HG03064 (cell line): ENCODE measurements around the gene NCOR1.
A peak's percentile ranks its signal among the peaks of the same experiment; 100 is the strongest.

Experiments used
- ATAC-seq: cut with Tn5 transposase; IDR thresholded peaks from one replicate; pipeline ENCODE4 v1.9.1; 2021; ENCODE audit warnings: low read depth; ENCODE audit not compliant: unreplicated experiment

The NCOR1 gene

DNA sequence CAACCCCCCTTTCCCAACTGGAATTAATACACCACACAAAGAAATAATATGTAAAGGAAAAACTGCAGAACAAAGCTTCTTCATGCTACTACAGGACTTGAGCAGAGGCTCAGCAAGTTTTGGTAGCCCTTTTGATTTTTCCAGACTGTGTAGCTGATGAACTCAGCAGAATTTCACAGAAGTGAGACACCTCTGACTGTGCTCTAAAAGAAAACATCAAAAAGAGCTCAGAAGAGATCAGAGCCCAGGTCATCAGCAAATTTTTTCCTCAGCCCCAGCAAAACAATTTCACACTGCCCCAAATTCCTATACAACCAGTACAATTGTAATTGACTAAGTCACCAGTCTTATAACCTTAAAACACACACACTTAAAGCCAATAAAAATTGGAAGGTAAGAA, 177.7 kb downstream of the NCOR1 start:
- ATAC-seq: no peak

GRCh38 chr17:16036261-16036660, 179.1 kb downstream of the NCOR1 start:
- no peak for ATAC-seq

- no peak for ATAC-seq
Observed at GRCh38 chr17:16033729-16034349, 181.5 kb downstream of the NCOR1 start.

DNA sequence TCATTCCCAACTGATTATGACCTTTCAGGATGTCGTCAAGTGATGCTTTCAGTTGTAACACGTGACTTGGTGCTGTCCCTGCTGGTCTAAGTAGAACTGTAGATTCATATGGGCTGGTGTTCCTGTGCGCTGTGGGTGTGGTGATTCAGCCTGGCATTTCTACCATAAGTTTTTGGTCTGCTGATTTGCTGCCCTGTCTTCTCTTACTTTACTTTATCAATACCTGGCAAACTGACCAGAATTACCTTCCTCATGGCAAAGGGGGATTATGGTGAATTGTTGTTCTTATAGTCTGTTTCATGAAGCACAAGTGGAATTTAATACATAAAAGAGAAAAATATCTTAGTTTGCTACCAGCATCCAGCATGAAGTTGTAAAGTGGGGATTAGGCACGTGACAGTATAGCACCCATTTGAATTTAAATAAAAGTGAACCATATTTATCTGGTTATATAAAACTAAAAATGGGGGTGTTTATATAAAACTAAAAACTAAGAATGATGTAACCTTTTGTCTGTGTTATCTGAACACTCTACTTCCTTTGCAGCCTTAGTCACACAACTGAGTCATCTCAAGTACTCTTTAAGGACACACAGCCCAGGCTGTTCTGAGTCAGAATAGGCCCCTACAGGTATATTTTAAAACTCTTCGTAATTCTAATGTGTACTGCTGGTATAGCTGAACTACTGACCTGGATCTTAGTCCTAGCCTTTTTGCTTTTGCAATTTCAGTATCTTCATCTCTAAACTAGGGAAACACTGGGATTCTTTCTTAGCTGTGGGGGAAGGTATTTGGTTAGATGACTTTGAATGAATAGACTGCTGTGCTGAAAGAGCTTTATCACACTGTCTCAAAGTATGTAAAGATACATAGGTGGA, 187.4 kb downstream of the NCOR1 start:
- ATAC-seq: peak; percentile 77

GRCh38 chr17:16026895-16027294, 188.4 kb downstream of the NCOR1 start:
- ATAC-seq: no peak

DNA sequence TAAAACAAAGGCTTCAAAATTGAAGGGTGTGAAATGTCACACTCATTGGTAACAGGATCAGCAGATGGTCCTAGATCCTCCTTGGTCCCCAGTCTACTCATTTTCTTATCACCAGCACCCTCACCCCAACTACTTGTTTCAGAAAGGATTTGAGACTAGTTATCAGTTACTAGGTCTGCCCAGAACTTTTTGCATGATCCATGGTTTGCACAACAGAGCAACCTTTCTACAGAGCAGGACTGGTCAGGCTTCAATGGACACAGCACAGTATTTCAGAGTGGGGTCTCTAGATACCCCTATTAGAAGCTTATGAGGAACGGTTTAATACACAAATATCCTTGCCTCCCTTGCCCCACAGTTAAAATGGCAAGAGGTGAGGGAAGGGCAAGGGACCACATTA, 190.1 kb downstream of the NCOR1 start:
- no peak for ATAC-seq

DNA sequence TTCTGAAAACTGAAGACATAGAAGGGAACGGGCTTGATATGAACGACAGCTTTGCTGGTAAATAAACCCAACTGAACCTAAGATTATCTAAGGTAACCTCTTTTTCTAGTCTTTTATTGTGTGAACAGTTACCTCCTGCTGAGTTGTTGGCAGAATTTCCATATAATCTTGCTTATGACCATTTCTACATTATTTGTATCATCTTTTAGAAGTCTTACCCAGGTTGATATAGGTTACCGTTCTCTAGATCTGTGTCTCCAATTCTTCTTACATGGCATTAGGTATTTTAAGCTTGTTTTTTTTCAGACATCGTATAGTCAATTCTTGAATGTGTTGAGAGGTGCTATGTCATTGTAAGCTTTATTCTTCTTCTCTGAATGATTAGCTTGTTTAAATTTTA, 191.5 kb downstream of the NCOR1 start:
- ATAC-seq: no peak

DNA sequence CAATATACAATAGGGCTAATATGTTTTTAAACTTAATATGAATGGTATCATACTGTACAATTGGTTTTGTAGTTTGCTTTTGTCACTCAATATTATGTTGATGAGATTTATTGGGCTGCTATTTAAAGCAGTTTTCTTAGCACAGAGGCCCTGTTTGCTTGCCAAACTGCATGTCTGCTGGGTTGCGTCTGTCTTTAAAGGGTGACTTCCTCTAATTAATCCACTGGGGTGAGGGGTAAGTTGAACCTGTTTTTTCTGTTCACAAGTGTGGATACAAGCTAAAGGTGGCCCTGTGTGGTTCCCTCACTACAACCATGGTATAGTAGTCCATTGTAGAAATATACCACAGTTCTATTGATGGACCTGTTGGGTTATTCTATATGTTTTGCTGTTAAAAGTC, 196.0 kb downstream of the NCOR1 start:
- ATAC-seq: no peak

- ATAC-seq: no peak
Observed at GRCh38 chr17:16013943-16014407, 201.4 kb downstream of the NCOR1 start.

DNA sequence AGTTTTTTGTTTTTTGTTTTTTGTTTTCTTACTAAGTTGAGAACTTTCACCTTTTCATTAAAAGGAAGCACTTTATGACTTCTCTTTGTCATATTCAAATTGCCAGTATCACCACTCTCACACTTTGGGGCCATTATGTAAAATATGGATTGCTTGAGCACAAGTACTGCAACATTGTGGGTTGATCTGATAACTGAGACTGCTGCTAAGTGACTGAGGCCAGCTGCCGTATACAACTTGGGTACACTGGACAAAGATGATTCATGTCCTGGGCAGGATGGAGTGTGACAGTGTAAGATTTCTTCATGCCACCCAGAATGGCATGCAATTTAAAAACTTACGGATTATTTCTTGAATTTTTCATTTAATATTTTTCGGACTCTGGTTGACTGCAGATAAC, 207.9 kb downstream of the NCOR1 start:
- no peak for ATAC-seq

GRCh38 chr17:16005636-16006035, 209.7 kb downstream of the NCOR1 start:
- ATAC-seq: no peak

DNA sequence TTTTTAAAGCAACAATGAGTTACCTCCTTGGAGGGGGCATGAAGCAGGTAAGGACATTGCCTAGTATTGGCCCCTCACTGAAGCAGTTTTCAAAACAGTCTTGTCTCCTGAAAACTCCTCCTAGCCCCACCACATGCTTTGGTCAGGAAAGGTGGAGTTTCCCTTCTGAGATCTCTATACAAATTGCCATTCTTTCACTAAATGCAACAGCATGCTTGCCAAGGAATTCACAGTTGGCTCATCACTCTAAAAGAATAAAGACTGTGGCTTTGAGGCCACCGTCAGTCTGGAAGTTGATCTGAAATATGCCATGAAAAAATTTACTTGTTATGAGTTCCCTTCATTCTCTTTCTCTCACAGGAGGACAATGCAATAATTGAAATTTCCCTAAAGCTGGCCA, 211.5 kb downstream of the NCOR1 start:
- ATAC-seq: no peak

DNA sequence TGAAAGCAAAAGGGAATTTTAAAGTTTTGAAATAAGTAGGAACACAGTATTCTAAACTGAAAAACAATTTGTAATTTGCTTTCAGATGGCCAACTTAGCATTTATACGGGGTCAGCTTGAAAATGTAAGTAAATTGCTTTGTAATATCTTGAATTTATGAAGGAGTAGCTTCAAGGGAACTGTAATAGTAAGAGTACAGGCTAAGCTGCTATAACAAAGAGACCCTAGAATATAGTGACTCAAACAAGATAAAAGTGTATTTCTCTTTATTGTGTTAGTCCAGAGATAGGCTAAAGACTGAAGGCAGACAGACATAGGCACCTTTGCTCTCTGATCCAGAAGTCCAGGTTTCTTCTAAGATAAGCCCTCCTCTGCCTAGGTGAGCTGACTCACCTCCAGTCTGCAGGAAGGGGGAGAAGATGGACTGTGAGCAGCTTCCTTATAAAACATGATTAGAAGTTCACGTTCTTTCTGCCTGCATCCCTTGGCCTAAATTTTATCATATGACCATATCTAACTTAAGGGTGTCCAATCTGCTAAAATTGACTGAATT, 212.6 kb downstream of the NCOR1 start:
- no peak for ATAC-seq

DNA sequence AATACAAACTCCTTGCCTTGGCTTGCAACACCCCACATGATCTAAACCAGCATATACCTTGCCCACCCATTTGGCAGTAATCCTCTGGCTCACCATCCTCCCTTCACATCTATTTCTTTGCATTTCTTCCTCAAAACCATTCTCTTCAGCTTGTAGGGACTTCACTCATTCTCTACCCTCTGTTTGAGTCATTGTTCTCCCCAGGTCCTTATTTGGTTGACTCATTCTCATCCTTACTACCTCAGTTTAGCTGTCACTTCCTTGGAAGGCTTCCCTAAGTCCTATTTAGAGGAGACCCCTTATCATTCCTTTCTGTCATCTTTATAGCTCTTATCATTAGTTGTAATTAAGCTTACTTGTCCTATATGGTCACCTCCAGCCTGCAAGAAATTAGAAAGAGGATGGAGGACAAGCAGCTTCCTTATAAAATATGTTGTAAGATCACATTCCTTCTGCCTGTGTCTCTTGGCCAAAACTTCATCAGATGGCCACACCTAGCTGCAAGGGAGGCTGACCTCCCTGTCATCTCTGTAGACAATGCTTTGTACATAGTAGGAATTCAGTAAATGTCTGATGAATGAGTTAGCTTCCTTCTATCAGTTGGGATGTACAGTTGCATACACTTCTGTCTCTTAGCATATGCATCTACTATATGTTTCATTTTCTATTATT, 214.0 kb downstream of the NCOR1 start:
- no peak for ATAC-seq

DNA sequence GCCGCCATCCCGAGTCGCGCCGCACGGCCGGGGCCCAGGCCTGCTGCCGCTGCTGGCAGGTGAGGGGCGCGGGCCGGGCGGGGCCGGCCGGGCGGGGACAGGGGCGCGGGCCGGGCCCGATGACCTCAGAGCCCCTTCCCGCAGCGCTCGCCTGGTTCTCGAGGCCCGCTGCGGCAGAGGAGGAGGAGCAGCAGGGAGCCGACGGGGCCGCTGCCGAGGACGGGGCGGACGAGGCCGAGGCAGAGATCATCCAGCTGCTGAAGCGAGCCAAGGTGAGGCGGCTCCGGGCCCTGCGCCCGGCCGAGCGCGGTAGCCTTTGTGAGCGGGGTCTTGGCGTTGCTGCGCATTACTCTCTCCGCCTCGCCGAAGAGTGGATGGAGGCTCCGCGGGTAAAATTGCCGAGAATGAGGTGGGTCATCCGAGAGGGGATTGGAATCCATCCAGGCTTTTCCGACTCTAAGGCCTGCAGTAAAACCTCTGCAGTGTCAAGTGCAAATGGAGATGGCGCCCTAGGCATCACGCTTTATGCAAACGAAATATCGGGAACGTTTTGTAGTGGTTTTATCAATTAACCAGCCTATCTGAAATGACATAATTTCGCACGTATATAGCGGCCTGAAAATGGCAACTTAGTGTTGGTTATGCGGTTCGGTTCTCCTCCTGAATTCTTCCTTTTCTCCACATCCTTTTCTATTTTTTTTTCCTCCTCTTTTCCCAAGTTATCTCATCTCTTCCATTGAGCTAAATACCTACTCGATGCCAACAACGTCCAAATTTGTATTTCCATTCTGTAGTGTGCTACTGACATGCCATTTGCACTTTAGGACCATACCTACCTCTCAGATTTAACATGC, 215.1 kb downstream of the NCOR1 start:
- peak; percentile 30 for ATAC-seq

DNA sequence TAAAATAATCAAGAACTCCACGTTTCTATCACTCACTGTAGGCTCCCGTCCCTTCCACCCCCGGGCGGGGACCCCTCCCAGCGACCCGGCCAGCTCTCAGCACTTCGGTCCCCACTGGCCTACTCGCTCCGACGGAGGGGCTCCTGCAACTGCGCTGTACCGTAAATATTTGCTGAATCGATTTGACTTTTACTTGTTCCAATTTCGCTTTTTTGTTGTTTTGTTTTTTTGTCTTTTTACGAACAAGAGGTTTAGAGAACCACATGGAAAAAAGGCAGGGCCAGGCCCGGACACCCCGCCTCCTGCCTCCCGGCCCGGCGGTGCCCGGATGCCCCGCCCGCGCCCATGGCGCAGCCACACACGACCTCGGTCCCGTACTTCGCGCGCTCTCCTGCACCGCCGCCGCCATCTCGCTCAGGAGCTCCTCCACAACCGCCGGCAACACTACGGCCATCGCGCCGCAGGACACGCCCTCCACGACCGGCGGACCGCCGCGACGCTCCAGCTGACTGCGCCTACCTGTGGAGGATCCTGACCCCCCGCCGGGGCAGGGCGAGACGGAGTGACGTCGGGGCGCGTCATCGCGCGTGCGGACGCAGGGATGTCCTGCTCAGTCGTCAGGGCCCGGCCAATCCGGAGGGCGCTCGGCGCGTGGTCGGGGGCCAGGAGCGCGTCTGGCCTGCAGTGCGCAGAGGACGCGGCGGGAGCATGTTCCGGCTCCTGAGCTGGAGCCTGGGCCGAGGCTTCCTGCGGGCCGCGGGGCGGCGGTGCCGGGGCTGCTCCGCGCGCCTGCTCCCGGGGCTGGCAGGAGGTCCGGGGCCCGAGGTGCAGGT, 216.0 kb downstream of the NCOR1 start, which contains the start of the genes TTC19 and ZSWIM7:
Gene TTC19 (plus strand): TSS at position 684 of the 833 bp plus-strand sequence. CDS start 25 bp downstream, at position 709.
Gene ZSWIM7 (minus strand): TSS at position 564 of the 833 bp plus-strand sequence. CDS start 110 bp downstream, at position 454.
- peak; percentile 93 for ATAC-seq

- ATAC-seq: no peak
Observed at GRCh38 chr17:15998031-15998562, 217.2 kb downstream of the NCOR1 start.

GRCh38 chr17:15996322-15996721, 219.0 kb downstream of the NCOR1 start:
- ATAC-seq: no peak
